DMS153 treated with DMSO at 0.1 percent for 48 hours (cell line): ENCODE results near the gene WDR36.

Experiments used
- DNase-seq: peaks from one replicate; lab custom pipeline; 2025; ENCODE audit not compliant: unreplicated experiment; lab: John Stamatoyannopoulos, UW

Gene WDR36

GRCh38 chr5:111099058-111099778 is 7.1 kb downstream of the WDR36 start:
- no peak for DNase-seq

DNA sequence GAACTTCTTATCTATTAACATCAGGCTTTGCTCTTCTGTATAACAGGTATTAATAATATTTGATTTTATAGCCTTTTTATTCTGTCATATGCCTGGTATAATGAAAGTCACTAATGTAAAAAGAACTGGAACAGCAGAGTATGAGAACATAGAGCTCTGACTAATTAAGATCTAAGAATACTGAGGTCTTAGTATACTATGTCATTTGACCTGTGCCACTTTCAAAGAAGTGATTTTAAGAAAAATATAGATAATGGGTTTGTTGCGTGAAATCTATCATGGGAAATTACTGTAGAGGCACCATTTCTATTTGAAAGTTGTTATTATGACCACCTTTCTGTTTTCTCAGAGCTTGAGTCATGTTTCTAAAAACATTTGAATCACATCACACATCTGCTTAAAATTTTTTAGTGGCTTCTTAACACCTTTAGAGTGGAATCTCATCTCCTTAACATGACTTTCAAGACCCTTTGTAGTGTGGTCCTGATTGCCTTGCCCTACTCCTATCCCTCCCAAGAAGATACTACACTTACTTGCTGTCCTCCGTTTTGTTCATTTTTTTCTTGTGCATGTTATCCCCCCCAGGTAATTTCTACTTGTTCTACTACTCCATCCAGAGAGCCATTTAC is 14.3 kb downstream of the WDR36 start:
- no peak for DNase-seq

DNA sequence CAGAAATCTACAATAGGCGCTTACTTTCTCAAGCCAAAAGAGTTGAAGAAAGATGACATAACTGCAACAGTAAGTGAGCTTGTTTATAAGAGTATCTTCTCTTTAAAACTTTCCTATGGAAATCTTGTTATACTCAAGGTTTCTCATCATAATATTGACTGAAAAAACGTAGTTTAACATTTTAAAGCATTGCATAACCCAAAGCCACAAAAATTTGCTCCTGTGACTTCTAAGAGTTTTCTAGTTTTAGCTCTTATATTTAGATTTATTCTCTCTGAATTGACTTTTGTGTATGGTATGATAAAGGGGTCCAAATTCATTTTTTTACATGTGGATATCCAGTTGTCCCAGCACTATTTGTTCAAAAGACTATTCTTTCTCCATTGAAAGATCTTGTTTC is 15.2 kb downstream of the WDR36 start:
- no peak for DNase-seq

DNA sequence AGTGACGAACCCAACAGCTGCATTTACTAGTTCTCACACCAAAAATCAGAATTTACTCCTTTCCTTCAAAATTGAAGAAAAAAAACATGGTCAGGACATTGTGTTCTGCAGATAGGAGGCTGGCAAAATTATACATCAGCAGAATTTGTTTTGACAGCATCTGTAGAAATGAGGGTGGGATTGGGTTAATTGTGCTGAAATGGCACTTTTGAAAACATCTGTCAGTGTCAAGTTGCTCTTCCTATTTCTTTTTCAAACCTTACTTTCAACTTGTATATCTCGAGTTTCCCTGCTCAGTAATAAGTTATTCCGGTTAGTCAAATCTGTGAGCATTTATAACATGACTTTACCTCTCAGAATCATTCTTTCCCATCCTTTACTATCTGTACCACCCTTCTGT is 19.8 kb downstream of the WDR36 start:
- DNase-seq = no peak

DNA sequence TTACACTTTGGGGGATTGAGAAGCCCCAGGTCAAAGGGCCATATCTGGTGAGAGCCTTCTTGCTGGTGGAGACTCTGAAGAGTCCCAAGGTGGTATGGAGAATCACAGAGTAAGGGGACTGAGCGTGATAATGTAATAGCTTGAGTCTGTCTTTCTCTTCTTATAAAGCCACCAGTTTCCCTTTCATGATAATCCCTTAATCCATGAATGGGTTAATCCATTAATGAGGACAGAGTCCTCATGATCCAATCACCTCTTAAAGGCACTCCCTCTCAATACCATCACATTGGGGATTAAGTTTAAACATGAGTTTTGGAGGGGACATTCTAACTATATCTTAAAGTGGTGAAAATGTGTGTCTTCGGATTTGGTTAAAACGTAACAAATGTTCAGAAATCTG is 21.5 kb downstream of the WDR36 start:
- DNase-seq = no peak

- no peak for DNase-seq
Measured at GRCh38 chr5:111115229-111115628, 23.1 kb downstream of the WDR36 start.

DNA sequence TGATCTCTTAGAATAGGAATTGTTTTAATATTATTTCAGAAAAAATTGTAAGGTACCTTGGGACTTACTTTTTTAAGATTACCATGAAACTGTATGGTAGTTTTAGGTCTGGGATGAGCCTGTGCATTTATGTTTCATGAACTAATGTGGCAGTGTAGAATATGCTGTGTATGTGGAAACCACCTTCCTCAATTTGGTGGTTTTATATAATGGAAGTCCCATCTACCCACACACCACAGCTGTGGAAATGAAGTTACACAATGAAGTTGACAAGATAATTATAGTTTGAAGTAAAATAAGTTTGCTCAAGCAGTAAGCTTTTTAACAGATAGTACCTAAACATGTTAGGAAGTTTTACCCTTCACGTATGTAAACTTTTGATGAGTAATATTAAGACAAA is 24.4 kb downstream of the WDR36 start:
- no peak for DNase-seq

- DNase-seq = no peak
Measured at GRCh38 chr5:111117136-111117535, 25.0 kb downstream of the WDR36 start.

DNA sequence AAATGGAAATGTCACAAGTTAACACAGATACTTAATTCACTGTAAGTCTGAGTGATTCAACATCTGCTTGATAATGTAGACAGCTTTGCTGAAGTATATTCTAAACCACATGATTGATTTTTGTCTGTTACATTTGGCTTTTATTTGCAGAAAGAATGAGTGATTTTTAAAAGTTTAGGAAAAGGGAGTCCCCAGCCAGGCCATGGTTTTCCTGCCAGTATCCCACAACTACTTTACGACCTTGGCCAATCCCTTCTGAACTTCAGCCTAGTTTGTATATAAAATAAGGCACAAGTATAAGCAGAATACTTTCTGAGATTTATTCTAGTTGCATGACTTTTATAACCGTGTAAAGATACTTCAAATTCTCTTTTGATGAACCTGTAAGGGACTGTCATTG is 27.1 kb downstream of the WDR36 start:
- DNase-seq = no peak

DNA sequence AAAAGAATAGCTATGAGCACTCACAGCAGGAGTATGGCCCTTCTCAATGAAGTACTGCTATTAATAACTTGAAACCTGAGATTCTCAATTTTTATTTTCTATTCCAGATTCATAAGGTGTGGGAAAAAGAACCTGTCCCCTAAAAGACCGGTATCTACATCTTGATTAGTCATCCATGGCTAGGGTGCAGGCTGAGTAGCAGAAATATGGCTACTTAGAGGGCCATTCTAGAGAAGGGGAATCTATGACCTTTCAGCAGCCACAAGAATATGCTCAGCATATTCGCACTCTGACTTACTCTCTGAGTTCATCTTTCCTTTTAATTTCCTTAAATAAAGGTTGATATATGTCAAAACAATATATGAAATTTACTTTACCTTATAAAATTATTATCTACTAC is 27.7 kb downstream of the WDR36 start:
- no peak for DNase-seq

DNA sequence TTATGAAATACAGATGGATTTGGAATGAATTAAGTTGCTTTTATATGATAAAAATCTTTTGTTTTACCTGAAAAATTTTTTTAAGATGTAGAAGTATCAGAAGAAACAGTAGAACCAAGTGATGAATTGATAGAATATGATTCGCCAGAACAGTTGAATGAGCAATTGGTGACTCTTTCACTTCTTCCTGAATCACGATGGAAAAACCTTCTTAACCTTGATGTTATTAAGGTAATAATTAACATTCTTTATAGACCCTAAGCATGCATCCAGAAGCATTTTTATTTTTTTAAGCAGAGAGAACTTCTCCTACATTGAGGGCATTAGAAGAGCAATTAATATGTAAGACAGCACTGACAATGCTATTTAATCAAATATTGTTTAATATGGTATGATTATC is 28.8 kb downstream of the WDR36 start:
- no peak for DNase-seq

DNA sequence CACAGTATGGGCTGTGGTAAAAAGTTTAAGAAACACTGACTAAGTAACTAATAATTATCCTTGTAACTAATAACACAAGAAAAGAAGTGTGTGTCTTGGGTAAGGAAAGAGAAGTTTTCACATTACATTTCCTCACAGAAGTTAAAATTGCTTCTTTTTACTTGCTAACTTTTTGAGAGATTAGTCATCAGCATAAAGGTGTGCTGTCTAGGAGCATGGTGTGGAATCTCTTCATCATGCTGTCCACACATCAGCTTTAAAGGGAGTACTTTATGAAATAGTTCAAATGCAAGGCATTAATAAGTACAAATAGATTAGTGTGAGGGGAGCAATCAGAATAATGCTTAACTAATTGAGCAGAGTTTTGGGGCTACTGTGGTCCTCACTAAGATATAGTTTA is 29.8 kb downstream of the WDR36 start:
- no peak for DNase-seq

DNA sequence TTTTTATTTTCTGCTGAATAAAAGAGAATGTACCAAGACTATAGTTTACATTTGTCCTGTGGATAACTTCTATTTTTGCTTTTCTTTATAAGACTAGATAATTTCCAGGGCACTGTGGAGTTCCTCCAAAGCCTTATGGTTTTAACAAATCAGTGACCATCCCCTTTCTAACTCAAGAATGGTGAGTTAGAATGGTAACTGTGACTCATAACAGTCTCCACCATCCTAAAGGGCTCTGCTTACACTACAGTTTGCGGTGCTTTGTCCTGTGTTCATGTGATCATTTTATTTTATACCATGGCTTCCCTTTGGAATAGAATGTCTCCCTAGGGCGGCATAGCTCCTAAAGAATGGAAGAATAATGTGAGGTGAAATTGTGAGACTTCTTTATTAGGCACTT is 30.2 kb downstream of the WDR36 start:
- DNase-seq = no peak

- DNase-seq = no peak
Measured at GRCh38 chr5:111124793-111125192, 32.6 kb downstream of the WDR36 start.

- DNase-seq = no peak
Measured at GRCh38 chr5:111126896-111127295, 34.7 kb downstream of the WDR36 start.

DNA sequence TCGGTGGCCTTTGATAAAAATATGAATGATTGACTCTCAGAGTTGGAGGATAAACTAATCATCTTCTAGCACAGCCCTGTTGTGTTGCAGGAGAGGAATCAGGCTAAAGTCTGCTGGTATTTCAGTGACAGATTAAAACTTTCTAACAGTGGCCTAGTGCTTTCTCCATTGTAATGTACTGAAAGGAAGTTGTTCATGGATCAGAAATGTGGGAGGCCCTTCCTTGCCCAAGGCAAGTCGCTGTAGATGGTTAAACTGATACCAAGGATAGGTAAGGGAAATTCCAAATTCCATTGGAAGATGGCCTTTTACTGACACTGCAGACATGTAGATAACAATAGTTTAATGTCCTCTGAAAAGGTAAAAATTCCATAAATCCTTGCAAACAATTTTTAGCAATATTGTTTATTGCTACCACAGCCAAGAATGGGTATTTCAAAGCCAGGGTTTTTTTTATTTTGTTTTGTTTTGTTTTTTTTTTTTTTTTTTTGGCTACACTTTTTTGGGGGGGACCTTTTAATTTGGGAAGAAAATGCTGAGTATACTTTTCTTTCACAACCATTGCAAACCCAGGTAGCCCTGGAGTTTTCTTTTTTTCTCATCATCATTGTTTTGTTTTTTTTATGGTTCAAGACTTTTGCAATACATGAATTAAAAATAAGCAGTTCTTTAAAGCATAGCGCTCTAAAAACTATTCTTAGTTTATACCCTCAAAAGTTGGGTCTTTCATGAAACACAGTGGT is 35.5 kb downstream of the WDR36 start:
- no peak for DNase-seq

GRCh38 chr5:111129938-111130337 is 37.8 kb downstream of the WDR36 start:
- DNase-seq = no peak

GRCh38 chr5:111131356-111131755 is 39.2 kb downstream of the WDR36 start:
- DNase-seq = no peak

- DNase-seq = no peak
Measured at GRCh38 chr5:111132076-111132475, 39.9 kb downstream of the WDR36 start.

DNA sequence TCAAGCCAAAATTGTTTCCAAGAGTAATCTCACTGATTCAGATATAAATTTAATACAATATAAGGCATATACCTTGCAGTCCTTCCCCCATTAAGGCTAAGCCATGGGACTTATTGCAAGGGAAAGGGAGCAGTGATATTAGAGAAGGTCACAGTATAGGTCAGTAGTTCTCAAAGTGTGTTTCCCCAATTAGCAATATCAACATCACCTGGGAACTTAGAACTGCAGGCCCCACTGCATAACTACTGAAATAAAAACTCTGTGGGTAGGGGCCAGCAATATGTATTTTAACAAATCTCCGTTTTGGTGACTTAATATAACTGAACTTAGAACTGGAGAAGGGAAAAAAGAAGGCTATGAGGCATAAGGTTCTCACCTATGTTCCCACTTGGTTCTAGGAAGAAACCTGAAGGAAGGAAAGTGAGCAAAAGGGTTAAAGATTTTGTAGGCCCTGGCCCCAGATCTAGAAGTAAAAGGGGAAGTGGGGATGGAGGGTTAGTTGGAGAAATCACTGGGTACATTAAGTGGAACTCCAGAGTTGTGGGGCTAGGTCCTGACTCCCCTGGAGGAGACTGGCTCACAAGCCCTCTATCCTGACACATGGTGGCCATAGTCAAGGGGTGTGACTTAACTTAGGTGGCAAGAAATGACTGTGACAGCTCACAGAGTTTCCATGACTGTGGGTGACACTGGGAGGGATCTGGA is 40.7 kb downstream of the WDR36 start:
- no peak for DNase-seq

DNA sequence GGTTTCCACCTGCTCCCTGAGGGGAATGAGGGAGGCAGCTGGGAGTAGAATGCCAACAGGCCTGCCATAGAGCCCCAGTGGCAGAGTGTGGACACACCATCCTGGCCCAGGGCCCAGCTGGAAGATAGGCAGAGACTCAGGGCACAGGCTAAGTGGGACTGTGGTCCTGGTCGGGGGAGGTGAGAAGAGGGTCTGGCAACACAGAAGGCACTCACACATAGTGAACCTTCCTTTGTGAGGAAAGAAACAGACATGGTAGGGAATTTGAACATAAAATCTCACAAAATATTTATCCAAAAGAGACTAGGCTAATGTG is 41.2 kb downstream of the WDR36 start:
- no peak for DNase-seq

GRCh38 chr5:111134087-111134486 is 41.9 kb downstream of the WDR36 start:
- DNase-seq = no peak
